ENCODE results near the gene FAS. TPM values are rescaled to one million over a fixed set of nuclear protein-coding genes. Genes with fewer than 3 reads are reported as not detected.

FAS gene
- total and polyA plus RNA-seq, 3 donors from 2014 or later = 9.3 to 16.2 (median 10.7) TPM

DNA sequence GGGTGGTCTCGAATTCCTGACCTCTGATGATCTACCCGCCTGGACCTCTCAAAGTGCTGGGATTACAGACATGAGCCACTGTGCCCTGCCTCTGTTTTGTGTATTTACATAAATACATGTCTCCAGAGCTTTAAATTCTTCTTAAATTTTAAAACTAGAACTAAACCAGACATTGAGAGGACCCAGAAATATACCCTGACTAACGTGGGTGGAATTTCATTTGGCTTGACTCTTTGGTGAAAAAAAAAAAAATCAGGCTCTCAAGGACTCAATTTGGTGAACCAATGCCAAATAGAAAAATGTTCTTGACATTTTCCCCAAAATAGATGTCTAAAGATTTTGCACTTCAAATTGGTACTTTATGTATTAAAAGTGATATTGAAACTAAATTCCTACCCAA is 16.6 kb upstream of the FAS start:
- TF ChIP-seq POLR2A (IDR thresholded peaks at IDR 0.05) = no peak
- TF ChIP-seq CTCF (IDR thresholded peaks at IDR 0.05) = no peak
- no peak overlapping the region for H3K4me3 ChIP-seq
- H3K9me3 ChIP-seq = no peaks in the 10 kb centered on the region
- WGBS, 2 donors = 68 to 79% methylated on average over 3 of the region's 3 CpGs
- no peaks in the 10 kb centered on the region for H3K27me3 ChIP-seq
- intact Hi-C loops (cut with DNase I; ENCODE audit: low total_unique reads) = no loop called here
- H3K27ac ChIP-seq = peak overlapping the region; percentile 40 to 77
- peaks cover 17% of the 10 kb centered on the region for H3K4me1 ChIP-seq
- DNase-seq = no peak
- no peaks in the 10 kb centered on the region for H3K36me3 ChIP-seq (ENCODE audit: low read depth, missing control alignments)

GRCh38 chr10:88974446-88975376 is 15.9 kb upstream of the FAS start:
- Histone ChIP-seq H3K4me1 (peaks cover 20% of the 10 kb centered on the region), H3K4me3 (peak overlapping the region; percentile 25 to 36), H3K27ac (peak overlapping the region; percentile 57 to 77), H3K9me3 (no peaks in the 10 kb centered on the region), H3K36me3 (ENCODE audit: low read depth, missing control alignments) (no peaks in the 10 kb centered on the region), H3K27me3 (no peaks in the 10 kb centered on the region)
- intact Hi-C loops (cut with DNase I; ENCODE audit: low total_unique reads) = no loop called here
- 39 to 44% methylated on average over 7 of the region's 7 CpGs for WGBS, 2 donors
- no peak for DNase-seq
- TF ChIP-seq POLR2A (IDR thresholded peaks at IDR 0.05) = no peak
- no peak for TF ChIP-seq CTCF (IDR thresholded peaks at IDR 0.05)

DNA sequence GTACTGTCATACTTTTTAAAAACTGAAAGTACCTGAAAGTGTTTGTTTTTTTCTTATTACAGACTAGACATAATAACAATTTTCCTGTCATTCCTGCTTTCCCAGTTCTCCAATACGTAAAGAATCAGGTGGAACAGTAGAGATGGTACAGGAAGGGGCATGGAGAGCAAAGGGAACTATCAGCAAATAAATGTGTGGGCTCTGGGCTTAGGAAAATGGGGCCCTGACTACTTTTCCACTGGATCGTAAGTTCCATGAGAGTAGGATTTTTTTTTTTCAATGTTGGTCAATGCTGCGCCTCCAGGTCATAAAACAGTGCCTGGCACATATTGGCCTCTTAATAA is 15.2 kb upstream of the FAS start:
- H3K9me3 ChIP-seq = no peaks in the 10 kb centered on the region
- H3K4me1 ChIP-seq = peaks cover 26% of the 10 kb centered on the region
- peak overlapping the region; percentile 25 to 36 for H3K4me3 ChIP-seq
- DNase-seq = no peak
- H3K27me3 ChIP-seq = no peaks in the 10 kb centered on the region
- peak overlapping the region; percentile 57 to 77 for H3K27ac ChIP-seq
- no peaks in the 10 kb centered on the region for H3K36me3 ChIP-seq (ENCODE audit: low read depth, missing control alignments)
- 66 to 72% methylated on average over 3 of the region's 3 CpGs for WGBS, 2 donors
- intact Hi-C loops (cut with DNase I; ENCODE audit: low total_unique reads) = no loop called here
- no peak for TF ChIP-seq CTCF (IDR thresholded peaks at IDR 0.05)
- no peak for TF ChIP-seq POLR2A (IDR thresholded peaks at IDR 0.05)

DNA sequence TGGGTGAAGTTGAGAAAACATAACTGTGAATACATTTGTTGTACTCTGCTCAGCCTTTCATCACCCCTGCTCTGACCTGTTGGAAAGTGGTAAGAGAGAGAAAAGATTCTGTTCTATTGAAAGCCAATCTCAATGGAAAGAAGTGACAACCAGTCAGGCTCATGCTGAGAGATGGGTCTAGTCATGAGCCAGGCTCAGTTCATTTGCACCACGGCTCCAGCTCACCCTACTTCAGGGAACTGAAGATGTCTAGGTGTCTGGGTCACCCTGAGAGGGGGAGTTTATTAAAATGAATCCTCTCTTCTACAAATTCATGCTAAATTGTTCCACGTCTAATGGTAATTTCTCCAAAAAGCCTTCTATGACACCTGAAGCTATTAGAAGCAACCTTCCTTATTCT is 12.1 kb upstream of the FAS start:
- Histone ChIP-seq H3K4me3 (no peak overlapping the region), H3K36me3 (ENCODE audit: low read depth, missing control alignments) (no peaks in the 10 kb centered on the region), H3K4me1 (peaks cover 39% of the 10 kb centered on the region), H3K9me3 (no peaks in the 10 kb centered on the region), H3K27me3 (no peaks in the 10 kb centered on the region), H3K27ac (peak overlapping the region; percentile 60 to 79)
- intact Hi-C loops (cut with DNase I; ENCODE audit: low total_unique reads) = no loop called here
- no peak for TF ChIP-seq POLR2A (IDR thresholded peaks at IDR 0.05)
- 87 to 93% methylated on average over 2 of the region's 2 CpGs for WGBS, 2 donors
- no peak for DNase-seq

DNA sequence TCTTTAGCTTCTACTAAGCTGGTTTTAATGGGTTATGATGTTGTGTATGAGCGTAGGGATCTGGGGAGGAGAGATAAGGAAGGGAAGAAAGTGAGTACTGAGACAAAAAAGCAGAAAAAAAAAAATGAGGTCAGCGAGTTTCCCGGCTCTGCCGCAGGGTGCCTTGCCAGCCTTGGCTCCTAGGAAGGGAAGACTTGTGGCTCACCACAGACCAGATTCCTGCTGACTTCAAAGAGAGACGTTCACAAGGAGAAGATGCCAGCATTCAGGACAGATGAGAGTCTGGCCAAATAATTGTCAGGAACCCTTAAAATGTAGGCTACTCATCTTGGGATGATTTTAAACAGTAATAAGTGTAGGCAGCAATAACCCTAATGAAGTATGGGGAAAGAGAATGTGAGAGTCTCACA is 11.4 kb upstream of the FAS start:
- no peaks in the 10 kb centered on the region for H3K27me3 ChIP-seq
- WGBS, 2 donors = 33 to 39% methylated on average over 5 of the region's 5 CpGs

More for the DNA sequence above, 11.4 kb upstream of the FAS start:
- intact Hi-C loops (cut with DNase I; ENCODE audit: low total_unique reads) = no loop called here
- TF ChIP-seq POLR2A (IDR thresholded peaks at IDR 0.05) (no peak), CTCF (IDR thresholded peaks at IDR 0.05) (no peak)
- H3K9me3 ChIP-seq = no peaks in the 10 kb centered on the region
- no peaks in the 10 kb centered on the region for H3K36me3 ChIP-seq (ENCODE audit: low read depth, missing control alignments)
- peak; percentile 39 for DNase-seq
- H3K4me3 ChIP-seq = no peak overlapping the region
- H3K4me1 ChIP-seq = peaks cover 36% of the 10 kb centered on the region
- peak overlapping the region; percentile 60 to 79 for H3K27ac ChIP-seq
